Inflammatory macrophage (primary cell): ENCODE measurements around the gene CCDC57.
A peak's percentile ranks its signal among the peaks of the same experiment; 100 is the strongest.

Experiments used
- DNase-seq, 2 donors: peaks; one replicate each; pipeline ENCODE4 v3.0.0-alpha.2; 2020 to 2022

Gene CCDC57

GRCh38 chr17:82059272-82060000 lies 153.2 kb downstream of the CCDC57 start:
- no peak for DNase-seq

DNA sequence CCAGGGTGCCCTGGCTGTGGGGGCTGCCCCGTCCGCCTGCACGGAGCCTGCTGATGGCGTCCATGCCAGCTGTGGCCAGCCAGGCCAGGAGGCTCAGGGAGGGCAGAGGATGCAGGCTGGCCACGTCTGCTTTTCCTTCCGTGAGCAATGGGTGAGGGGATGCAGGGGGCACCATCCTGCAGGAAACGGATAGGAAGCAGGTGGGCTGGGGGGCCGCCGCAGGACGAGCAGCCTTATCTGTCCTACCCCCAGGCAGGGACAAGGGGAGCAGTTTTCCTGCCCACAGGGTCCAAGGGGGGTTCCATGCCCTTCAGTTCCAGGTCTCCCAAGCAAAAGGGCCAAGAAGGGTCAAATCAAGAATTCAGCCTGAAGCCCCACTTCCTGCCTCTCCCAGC lies 153.8 kb downstream of the CCDC57 start:
- no peak for DNase-seq

- no peak for DNase-seq
These were observed 154.3 kb downstream of the CCDC57 start for GRCh38 chr17:82058230-82058854.

DNA sequence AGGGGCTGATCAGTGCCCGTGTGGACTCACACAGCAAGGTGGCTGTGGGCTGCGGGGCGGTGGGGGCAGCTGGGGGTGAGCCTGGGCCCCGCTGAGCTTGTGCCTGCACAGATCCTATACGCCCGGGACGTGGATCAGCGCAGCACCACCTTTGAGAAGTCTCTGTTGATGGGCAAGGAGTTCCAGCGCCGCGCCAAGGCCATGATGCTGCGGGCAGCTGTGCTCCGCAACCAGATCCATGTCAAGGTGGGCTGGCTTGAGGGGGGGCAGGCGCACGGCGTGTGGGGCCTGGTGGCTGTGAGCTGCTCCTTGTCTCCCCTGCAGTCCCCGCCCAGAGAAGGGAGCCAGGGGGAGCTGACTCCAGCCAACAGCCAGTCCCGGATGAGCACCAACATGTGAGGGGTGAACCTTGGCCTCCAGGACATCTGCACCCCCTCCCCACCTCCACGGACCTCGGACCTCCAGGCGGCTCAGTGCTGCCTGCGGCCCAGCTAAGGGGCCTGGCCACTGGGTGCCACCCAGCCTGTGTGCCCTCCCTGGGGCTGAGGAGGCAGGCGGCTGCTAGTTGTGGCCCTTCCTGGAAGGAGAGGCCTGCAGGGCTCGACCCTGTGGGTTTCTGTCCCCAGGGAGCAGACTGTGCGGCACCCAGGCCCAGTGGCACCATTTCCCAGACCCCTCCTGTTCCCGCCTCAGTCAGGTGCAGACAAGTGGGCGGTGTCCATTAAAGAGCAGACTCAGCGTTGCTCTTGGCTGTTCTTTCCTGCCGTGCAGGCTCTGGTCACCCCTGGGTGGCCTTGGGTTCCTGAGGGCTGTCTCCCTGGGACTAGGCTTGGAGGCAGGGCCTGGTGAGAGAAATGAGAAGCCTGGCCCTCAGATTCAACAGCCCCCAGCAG lies 155.7 kb downstream of the CCDC57 start:
- no peak for DNase-seq

DNA sequence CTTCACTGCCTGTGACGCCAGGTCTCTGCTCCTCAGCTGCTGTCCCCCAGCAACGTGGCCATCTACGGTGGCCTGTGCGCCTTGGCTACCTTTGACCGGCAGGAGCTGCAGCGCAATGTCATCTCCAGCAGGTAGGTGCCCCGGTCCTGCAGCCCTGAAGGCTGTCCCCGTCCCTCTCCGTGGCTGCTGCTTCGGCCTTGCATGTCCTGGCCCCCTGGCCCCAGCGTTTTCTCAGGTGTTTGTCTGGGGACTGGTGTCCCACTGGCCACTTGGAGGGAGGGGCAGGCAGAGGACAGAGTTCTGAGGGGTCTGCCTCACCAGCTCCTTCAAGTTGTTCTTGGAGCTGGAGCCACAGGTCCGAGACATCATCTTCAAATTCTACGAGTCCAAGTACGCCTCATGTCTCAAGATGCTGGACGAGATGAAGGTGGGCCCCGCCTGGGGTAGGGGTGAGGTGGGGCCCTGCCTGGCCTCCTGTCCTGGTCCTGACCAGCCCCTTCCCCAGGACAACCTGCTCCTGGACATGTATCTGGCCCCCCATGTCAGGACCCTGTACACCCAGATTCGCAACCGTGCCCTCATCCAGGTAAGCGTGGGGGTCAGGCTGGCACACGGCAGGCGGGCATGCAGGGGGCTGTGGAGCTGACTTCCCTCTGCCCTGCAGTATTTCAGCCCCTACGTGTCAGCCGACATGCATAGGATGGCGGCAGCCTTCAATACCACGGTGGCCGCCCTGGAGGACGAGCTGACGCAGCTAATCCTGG lies 156.5 kb downstream of the CCDC57 start:
- DNase-seq = no peak

GRCh38 chr17:82055023-82055964 lies 157.3 kb downstream of the CCDC57 start:
- no peak for DNase-seq

GRCh38 chr17:82054351-82055022 lies 158.2 kb downstream of the CCDC57 start:
- DNase-seq = no peak

- no peak for DNase-seq
These were observed 158.9 kb downstream of the CCDC57 start for GRCh38 chr17:82053556-82054263.

DNA sequence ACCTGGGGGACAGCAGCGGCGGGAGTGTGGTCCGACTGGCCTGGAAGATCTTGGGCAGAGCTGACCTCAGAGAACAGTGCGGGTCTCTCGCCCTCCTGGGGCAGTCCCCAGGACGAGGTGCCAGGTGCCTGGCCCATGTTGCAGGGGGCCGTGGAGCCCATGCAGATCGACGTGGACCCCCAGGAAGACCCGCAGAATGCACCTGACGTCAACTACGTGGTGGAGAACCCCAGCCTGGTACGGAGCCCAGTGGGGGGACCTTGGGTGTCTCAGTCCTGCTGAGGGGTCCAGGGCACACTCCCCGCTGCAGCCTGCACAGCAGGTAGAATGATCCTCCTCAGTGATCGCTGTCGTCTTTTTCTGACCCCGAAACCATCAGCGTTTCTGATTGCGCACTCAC lies 159.5 kb downstream of the CCDC57 start:
- DNase-seq = no peak

DNA sequence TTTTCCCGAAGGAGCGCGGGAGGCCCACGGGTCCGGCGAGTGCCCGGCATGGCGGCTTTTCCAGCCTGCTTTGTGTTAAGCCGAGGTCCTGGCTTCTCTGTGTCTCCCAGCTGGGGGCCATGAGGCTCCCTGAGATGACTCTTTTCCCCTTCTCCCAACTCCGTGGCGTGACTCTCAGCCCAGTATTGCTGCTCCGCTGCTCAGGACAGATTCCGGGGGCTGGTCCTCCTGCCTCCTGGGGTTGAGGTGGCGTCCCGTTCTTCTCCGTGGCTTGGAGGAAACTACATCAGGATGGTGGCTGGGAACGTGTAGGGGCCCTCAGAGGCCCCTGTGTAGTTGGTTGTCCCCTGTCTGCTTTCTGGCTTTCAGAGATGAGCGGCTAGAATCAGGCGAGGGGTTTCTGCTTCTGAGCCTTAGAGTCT lies 160.0 kb downstream of the CCDC57 start:
- no peak for DNase-seq

DNA sequence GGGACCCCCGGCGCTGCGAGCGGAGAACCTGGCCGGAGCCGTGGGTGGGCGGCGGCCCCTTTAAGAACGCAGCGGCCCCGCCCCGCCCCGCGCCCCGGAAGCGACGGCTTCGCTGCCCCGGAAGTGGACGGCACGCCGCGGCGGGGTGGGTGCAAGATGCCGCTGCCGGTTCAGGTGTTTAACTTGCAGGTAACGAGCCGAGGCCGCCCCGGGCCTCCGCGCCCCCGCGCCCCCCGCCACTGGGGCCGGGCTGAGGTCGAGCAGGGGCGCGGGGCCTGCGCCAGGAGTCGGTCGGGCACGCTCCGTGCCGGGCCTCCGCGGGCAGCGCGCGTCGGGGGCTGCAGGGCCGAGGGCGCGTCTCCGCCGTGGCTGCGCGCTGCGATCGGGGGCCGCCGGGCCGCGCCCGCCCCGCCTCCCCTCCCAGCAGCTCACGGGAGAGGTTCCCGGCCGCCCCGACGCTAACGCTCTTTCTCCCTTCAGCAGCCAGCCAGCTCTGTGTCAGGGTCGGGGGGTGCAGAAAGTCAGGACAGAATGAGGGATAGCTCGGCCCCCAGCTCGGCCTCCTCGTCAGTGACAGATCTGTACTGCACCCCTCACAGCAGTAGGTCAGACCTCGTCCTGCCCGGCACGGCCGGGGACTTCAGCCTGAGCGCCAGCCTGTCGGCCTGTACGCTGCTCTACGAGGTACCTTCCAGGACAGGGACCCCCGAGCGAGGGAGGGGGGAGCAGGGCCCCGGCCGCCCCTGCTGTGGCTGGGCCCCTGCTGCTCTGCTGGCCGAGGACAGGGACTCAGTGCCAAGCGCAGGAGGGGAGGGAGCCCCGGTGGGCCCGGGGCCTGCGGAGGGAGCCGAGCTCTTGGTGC lies 160.6 kb downstream of the CCDC57 start, which contains the start of the genes GPS1 and RFNG:
GPS1 (plus strand) TSS at position 123 of the 862 bp plus-strand sequence; CDS start at position 157, 34 bp downstream.
RFNG (minus strand) TSS at position 36 of the 862 bp plus-strand sequence. CDS start 45 bp downstream, outside the sequence.
- peak; percentile 55 to 77 for DNase-seq
